ENCODE results near the gene OR2M7.
"Not testable (repeated sequence)": the region's sequence is repeated elsewhere in the genome, so short reads cannot be mapped to it uniquely, and the experiment has no call there.

OR2M7 gene

GRCh38 chr1:248324468-248324867, at the start of gene OR2M7:
Gene OR2M7, minus strand, starts transcription at chr1:248324568. Its CDS starts 0 bp downstream, at chr1:248324568.
- no peak for DNase-seq (ENCODE audit: low read depth in 2 of 2, low spot score in 1 of 2)

GRCh38 chr1:248373761-248374160, 49.4 kb upstream of the OR2M7 start:
- DNase-seq (ENCODE audit: low read depth in 2 of 2, low spot score in 1 of 2), result no peak

- no peak for DNase-seq (ENCODE audit: low read depth in 2 of 2, low spot score in 1 of 2)
Measured at GRCh38 chr1:248372394-248372793, 48.0 kb upstream of the OR2M7 start.

- DNase-seq (ENCODE audit: low read depth in 2 of 2, low spot score in 1 of 2), result no peak
Measured at GRCh38 chr1:248366609-248367008, 42.2 kb upstream of the OR2M7 start.

- no peak for DNase-seq (ENCODE audit: low read depth in 2 of 2, low spot score in 1 of 2)
Measured at GRCh38 chr1:248361121-248361715, 36.9 kb upstream of the OR2M7 start, which contains the start of gene OR2T4. Gene OR2T4, plus strand, starts transcription at chr1:248361665. Its CDS starts 0 bp downstream, at chr1:248361665.

- DNase-seq (ENCODE audit: low read depth in 2 of 2, low spot score in 1 of 2), result no peak
Measured at GRCh38 chr1:248359415-248359814, 35.0 kb upstream of the OR2M7 start.

GRCh38 chr1:248348475-248348874, 24.1 kb upstream of the OR2M7 start, which contains the start of gene OR14C36:
Gene OR14C36, plus strand, starts transcription at chr1:248348775. Its CDS starts 0 bp downstream, at chr1:248348775.
- DNase-seq (ENCODE audit: low read depth in 2 of 2, low spot score in 1 of 2), result no peak

GRCh38 chr1:248343451-248343850, 19.1 kb upstream of the OR2M7 start:
- no peak for DNase-seq (ENCODE audit: low read depth in 2 of 2, low spot score in 1 of 2)

GRCh38 chr1:248316796-248317195, 7.6 kb downstream of the OR2M7 start:
- DNase-seq (ENCODE audit: low read depth in 2 of 2, low spot score in 1 of 2), result no peak

- not testable (repeated sequence) for DNase-seq (ENCODE audit: low read depth in 2 of 2, low spot score in 1 of 2)
Measured at GRCh38 chr1:248306740-248307139, 17.6 kb downstream of the OR2M7 start.

GRCh38 chr1:248306103-248306502, 18.3 kb downstream of the OR2M7 start:
- DNase-seq (ENCODE audit: low read depth in 2 of 2, low spot score in 1 of 2), result no peak

GRCh38 chr1:248305672-248306071, 18.7 kb downstream of the OR2M7 start:
- DNase-seq (ENCODE audit: low read depth in 2 of 2, low spot score in 1 of 2), result not testable (repeated sequence)

- DNase-seq (ENCODE audit: low read depth in 2 of 2, low spot score in 1 of 2), result no peak
Measured at GRCh38 chr1:248303324-248303723, 21.0 kb downstream of the OR2M7 start, which contains the start of gene OR2T12. Gene OR2T12, minus strand, starts transcription at chr1:248303424. Its CDS starts 7,846 bp downstream, at chr1:248295578.

GRCh38 chr1:248288391-248288790, 36.0 kb downstream of the OR2M7 start:
- no peak for DNase-seq (ENCODE audit: low read depth in 2 of 2, low spot score in 1 of 2)

GRCh38 chr1:248277876-248278275, 46.5 kb downstream of the OR2M7 start, which contains the start of gene OR2T33:
Gene OR2T33, minus strand, starts transcription at chr1:248277976. Its CDS starts 4,162 bp downstream, at chr1:248273814.
- DNase-seq (ENCODE audit: low read depth in 2 of 2, low spot score in 1 of 2), result no peak
